Neuronal stem cell (in vitro differentiated cells): ENCODE data around the gene AFF3.

Experiments
- DNase-seq: peaks from one replicate; pipeline ENCODE4 v3.0.0-alpha.2; 2013; ENCODE audit warnings: low spot score
- H2AFZ ChIP-seq: one replicate; pipeline ENCODE4 v1.6.1; 2013; ENCODE audit warnings: mild to moderate bottlenecking, low read length, inconsistent platforms
- H2AK5ac ChIP-seq: 2 replicates; pipeline ENCODE4 v1.6.1; 2013; ENCODE audit warnings: low read depth, mild to moderate bottlenecking, inconsistent platforms, low read length, moderate library complexity, mixed read lengths
- H2BK120ac ChIP-seq: 2 replicates; pipeline ENCODE4 v1.6.1; 2013; ENCODE audit warnings: low read depth, mild to moderate bottlenecking, inconsistent platforms, low read length, moderate library complexity, mixed read lengths
- H2BK12ac ChIP-seq: one replicate; pipeline ENCODE4 v1.6.1; 2013; ENCODE audit warnings: low read length, inconsistent platforms
- H2BK15ac ChIP-seq: 2 replicates; pipeline ENCODE4 v1.6.1; 2013; ENCODE audit warnings: mild to moderate bottlenecking, low read length, inconsistent platforms, mixed read lengths
- H2BK5ac ChIP-seq: one replicate; pipeline ENCODE4 v1.6.1; 2013; ENCODE audit warnings: inconsistent platforms, mild to moderate bottlenecking, low read length, moderate library complexity
- H3K14ac ChIP-seq: one replicate; pipeline ENCODE4 v1.6.1; 2013; ENCODE audit warnings: low read length, inconsistent platforms
- H3K18ac ChIP-seq: 2 replicates; pipeline ENCODE4 v1.6.1; 2013; ENCODE audit warnings: low read length, inconsistent platforms
- H3K23ac ChIP-seq: 2 replicates; pipeline ENCODE4 v1.6.1; 2013; ENCODE audit warnings: low read depth, mild to moderate bottlenecking, mixed read lengths, low read length, inconsistent platforms; ENCODE audit not compliant: poor library complexity
- H3K27ac ChIP-seq: replicated peaks from 3 replicates; pipeline ENCODE4 v1.5.1; 2013; ENCODE audit warnings: low read length, inconsistent platforms
- H3K27me3 ChIP-seq, 3 experiments: 2 replicates each; pipeline ENCODE4 v1.6.1; 2013; ENCODE audit warnings: low read length in 3 of 3, mild to moderate bottlenecking in 2 of 3, inconsistent platforms in 1 of 3, low read depth in 1 of 3, mixed read lengths in 1 of 3, moderate library complexity in 1 of 3; ENCODE audit not compliant: control insufficient read depth in 3 of 3, insufficient read depth in 3 of 3
- H3K36me3 ChIP-seq, 2 donors: replicated peaks in 1 of 2; 2 replicates each; pipeline ENCODE4 v1.6.1; 2013; ENCODE audit warnings: low read length in 2 of 2; ENCODE audit not compliant: control insufficient read depth in 2 of 2, insufficient read depth in 2 of 2
- H3K4ac ChIP-seq: 2 replicates; pipeline ENCODE4 v1.6.1; 2013; ENCODE audit warnings: inconsistent platforms, mild to moderate bottlenecking, low read length, moderate library complexity
- H3K4me1 ChIP-seq, 2 donors: 1 replicate in 1 of 2; 2 replicates in 1 of 2; pipeline ENCODE4 v1.6.1; 2013; ENCODE audit warnings: low read length in 2 of 2, low read depth in 1 of 2; ENCODE audit not compliant: control insufficient read depth in 2 of 2, insufficient read depth in 1 of 2
- H3K4me2 ChIP-seq: one replicate; pipeline ENCODE4 v1.6.1; 2013; ENCODE audit warnings: mild to moderate bottlenecking, low read length, inconsistent platforms; ENCODE audit not compliant: insufficient read depth, poor library complexity, severe bottlenecking
- H3K4me3 ChIP-seq, 2 donors: 2 replicates each; pipeline ENCODE4 v1.5.1; 2013; ENCODE audit warnings: low read length in 2 of 2, mild to moderate bottlenecking in 2 of 2, inconsistent platforms in 1 of 2, moderate library complexity in 1 of 2
- H3K79me1 ChIP-seq: one replicate; pipeline ENCODE4 v1.6.1; 2013; ENCODE audit warnings: low read depth, mild to moderate bottlenecking, inconsistent platforms, low read length, moderate library complexity
- H3K9ac ChIP-seq: one replicate; pipeline ENCODE4 v1.6.1; 2013; ENCODE audit warnings: mild to moderate bottlenecking, low read depth, low read length, inconsistent platforms; ENCODE audit not compliant: poor library complexity
- H3K9me3 ChIP-seq, 2 donors: replicated peaks in 1 of 2; 2 replicates each; pipeline versions ENCODE3 to v1.6.1; 2013; ENCODE audit warnings: low read length in 2 of 2, mild to moderate bottlenecking in 2 of 2, inconsistent platforms in 1 of 2, low read depth in 1 of 2, mixed read lengths in 1 of 2, moderate library complexity in 1 of 2; ENCODE audit not compliant: control insufficient read depth in 2 of 2, insufficient read depth in 1 of 2
- H4K8ac ChIP-seq: one replicate; pipeline ENCODE4 v1.6.1; 2013; ENCODE audit warnings: low read depth, mild to moderate bottlenecking, inconsistent platforms, low read length, moderate library complexity
- H4K91ac ChIP-seq: one replicate; pipeline ENCODE4 v1.6.1; 2013; ENCODE audit warnings: low read length, low read depth, mild to moderate bottlenecking, inconsistent platforms; ENCODE audit not compliant: poor library complexity
- WGBS, 2 donors: extraction: QIAGEN DNeasy Blood & Tissue Kit; methylation state at CpG; one replicate each; pipeline ENCODE4 v1.1.7; 2013; ENCODE audit warnings: missing lambda C conversion rate in 2 of 2, mixed read lengths in 1 of 2; ENCODE audit not compliant: insufficient read length in 2 of 2, insufficient replicate concordance in 1 of 2; ENCODE audit errors: extremely low coverage in 2 of 2; 5-methylcytosine and 5-hydroxymethylcytosine counted together

Gene AFF3

DNA sequence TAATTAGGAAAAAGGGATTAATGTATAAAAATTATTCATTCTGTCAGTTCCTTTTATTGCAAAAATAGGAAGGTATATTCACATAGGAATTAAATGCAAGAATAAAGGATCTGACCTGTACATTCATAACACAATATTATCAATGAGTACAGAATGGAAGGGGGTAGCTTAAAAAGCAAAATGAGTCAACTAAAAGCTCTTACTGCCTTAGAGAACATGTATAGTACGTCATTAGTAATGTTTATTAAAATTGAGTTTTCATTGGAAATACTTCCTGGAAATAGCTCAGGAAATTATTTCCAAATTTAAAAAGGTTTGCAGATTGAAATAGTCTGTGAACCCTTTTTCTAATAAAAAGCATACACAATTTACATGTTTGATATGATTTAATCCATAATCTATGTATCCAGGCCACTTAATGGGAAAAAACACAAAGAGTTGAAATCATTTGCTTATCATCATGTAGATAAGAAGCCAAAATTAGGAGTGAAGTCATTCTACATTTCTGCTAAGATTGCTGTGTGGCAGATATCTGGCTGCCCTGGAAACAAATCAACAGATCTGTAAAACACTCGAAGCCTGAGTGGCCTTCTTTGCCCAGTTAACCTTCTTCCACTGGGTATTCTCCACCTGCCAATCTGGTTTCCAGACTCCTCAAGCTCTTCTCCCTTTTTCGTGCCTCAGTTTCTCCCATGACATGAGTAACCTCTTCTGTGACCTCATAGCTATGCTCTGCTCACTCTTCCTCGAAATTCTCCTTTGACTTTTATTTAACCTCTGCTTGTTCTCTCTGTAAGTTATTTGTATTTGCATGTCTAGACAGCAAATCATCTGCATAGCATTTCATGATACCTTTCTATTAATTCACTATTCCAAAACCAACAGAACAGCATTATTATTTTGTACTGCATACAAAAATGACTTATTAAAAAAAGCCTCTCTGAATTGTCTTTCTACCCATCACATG, 471.3 kb downstream of the AFF3 start:
- Histone ChIP-seq H2BK5ac (no peak overlapping the region), H2BK120ac (no peak overlapping the region), H3K4ac (no peak overlapping the region), H3K36me3 (no peaks in the 10 kb centered on the region), H3K9ac (no peak overlapping the region), H2AFZ (no peak overlapping the region), H2BK12ac (no peak overlapping the region), H3K4me3 (no peak overlapping the region), H2BK15ac (no peak overlapping the region), H3K27ac (no peak overlapping the region), H3K18ac (no peak overlapping the region), H3K9me3 (peaks cover 0 to 12% of the 10 kb centered on the region in 2 donors), H3K14ac (no peak overlapping the region), H3K4me1 (no peaks in the 10 kb centered on the region), H3K27me3 (no peaks in the 10 kb centered on the region), H4K8ac (no peak overlapping the region), H2AK5ac (no peak overlapping the region), H3K4me2 (no peak overlapping the region), H4K91ac (no peak overlapping the region), H3K23ac (no peak overlapping the region), H3K79me1 (no peaks in the 10 kb centered on the region)
- DNase-seq = no peak
- WGBS, 2 donors = no CpG with 5 or more reads among the region's 4 CpGs

DNA sequence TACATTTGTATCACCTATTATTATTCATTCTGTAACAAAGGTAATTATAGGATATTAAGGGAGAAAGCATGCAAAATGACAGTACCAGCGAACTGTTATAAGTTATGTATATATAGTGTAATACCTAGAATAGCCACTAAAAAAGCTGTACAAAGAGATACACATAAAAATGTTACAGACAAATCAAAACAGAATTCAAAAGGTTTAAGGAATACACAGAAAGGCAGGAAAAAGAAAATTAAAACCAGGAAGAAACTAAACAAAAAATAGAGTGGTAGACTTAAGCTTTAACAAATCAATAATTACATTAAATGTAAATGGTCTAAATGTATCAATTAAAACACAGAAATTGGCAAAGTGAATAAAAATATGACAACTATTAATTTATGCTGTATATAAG, 476.1 kb downstream of the AFF3 start:
- no peak overlapping the region for H2BK120ac ChIP-seq
- no peaks in the 10 kb centered on the region for H3K79me1 ChIP-seq
- no peak overlapping the region for H3K4ac ChIP-seq
- no peak overlapping the region for H2BK12ac ChIP-seq
- H3K36me3 ChIP-seq = no peaks in the 10 kb centered on the region
- H3K4me3 ChIP-seq = no peak overlapping the region
- no peak overlapping the region for H3K14ac ChIP-seq
- no peak overlapping the region for H3K18ac ChIP-seq
- H3K23ac ChIP-seq = no peak overlapping the region
- H3K4me1 ChIP-seq = peaks cover 0 to 12% of the 10 kb centered on the region in 2 donors
- no peak overlapping the region for H2AFZ ChIP-seq
- H3K9me3 ChIP-seq = peaks cover 0 to 12% of the 10 kb centered on the region in 2 donors
- no peak for DNase-seq
- no peak overlapping the region for H2BK5ac ChIP-seq
- H3K27ac ChIP-seq = no peak overlapping the region
- H3K27me3 ChIP-seq = no peaks in the 10 kb centered on the region
- no peak overlapping the region for H3K9ac ChIP-seq
- H2BK15ac ChIP-seq = no peak overlapping the region
- H2AK5ac ChIP-seq = no peak overlapping the region
- no CpG with 5 or more reads among the region's 1 CpG for WGBS, 2 donors
- H4K8ac ChIP-seq = no peak overlapping the region
- no peak overlapping the region for H3K4me2 ChIP-seq
- no peak overlapping the region for H4K91ac ChIP-seq

DNA sequence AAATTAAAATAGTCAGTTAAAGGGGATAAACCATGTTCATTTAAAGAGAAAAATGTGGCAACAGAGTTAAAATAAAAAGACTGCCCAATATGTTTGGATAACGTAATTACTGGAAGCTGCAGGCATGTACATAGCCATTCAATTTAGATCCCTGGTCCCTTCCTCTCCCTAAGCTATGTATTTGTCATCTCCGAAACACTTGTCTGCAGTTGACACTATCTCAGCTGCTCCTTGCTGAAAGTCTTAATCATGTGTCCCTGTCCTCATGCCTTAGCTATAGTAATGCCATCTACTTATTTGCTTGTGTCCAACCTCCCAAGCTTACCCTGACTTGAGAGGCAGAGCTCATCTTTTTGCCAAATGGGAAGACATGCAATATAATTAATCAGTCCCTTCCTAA, 478.7 kb downstream of the AFF3 start:
- H3K14ac ChIP-seq = no peak overlapping the region
- peaks cover 0 to 5% of the 10 kb centered on the region in 2 donors for H3K9me3 ChIP-seq
- no peaks in the 10 kb centered on the region for H3K27me3 ChIP-seq
- no peak overlapping the region for H4K91ac ChIP-seq
- H3K4ac ChIP-seq = no peak overlapping the region
- H2BK15ac ChIP-seq = no peak overlapping the region
- WGBS, 2 donors = no CpG with 5 or more reads among the region's 2 CpGs
- H2BK120ac ChIP-seq = no peak overlapping the region
- no peak overlapping the region for H3K18ac ChIP-seq
- no peak overlapping the region for H2BK12ac ChIP-seq
- peaks cover 5 to 16% of the 10 kb centered on the region in 2 donors for H3K4me1 ChIP-seq
- no peak overlapping the region for H3K4me2 ChIP-seq
- H2AK5ac ChIP-seq = no peak overlapping the region
- no peak overlapping the region for H3K4me3 ChIP-seq
- H3K23ac ChIP-seq = no peak overlapping the region
- H3K27ac ChIP-seq = no peak overlapping the region
- H3K9ac ChIP-seq = no peak overlapping the region
- no peaks in the 10 kb centered on the region for H3K36me3 ChIP-seq
- H2BK5ac ChIP-seq = no peak overlapping the region
- DNase-seq = no peak
- no peak overlapping the region for H2AFZ ChIP-seq
- H4K8ac ChIP-seq = no peak overlapping the region
- H3K79me1 ChIP-seq = no peaks in the 10 kb centered on the region

DNA sequence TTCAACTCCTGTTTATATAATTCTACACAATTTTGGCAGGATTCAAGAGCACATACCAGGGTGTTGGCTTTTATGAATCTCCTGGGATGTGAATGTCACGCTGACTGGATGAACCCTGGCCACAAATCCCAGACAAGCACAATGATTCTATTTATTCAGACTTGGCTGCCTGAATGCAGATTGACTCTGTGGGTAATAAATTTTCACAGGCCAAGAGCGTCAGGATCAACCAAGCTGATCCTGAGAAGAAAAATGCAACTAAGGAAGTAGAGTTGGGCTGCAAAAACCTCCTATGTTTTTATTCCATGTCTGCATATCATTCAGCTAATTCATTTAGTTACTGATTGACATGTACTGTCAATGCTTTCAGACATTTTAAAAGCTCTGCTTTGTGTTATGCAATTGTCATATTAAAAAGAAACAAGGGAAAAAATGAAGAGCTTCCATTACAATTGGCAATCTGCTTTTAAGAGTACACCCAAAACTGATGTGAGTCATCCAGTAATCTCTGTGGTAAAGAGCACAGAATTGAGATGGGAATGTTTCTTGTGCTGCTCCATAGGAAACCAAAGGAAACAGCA, 479.5 kb downstream of the AFF3 start:
- H3K9ac ChIP-seq = no peak overlapping the region
- H3K79me1 ChIP-seq = no peaks in the 10 kb centered on the region
- no peaks in the 10 kb centered on the region for H3K36me3 ChIP-seq
- no peak overlapping the region for H4K91ac ChIP-seq
- no peaks in the 10 kb centered on the region for H3K27me3 ChIP-seq
- H3K4me1 ChIP-seq = peaks cover 5 to 16% of the 10 kb centered on the region in 2 donors
- H3K14ac ChIP-seq = no peak overlapping the region
- H2AFZ ChIP-seq = no peak overlapping the region
- no peak overlapping the region for H3K23ac ChIP-seq
- no peak overlapping the region for H2BK120ac ChIP-seq
- H2BK12ac ChIP-seq = no peak overlapping the region
- H2BK15ac ChIP-seq = no peak overlapping the region
- no peak for DNase-seq
- H2AK5ac ChIP-seq = no peak overlapping the region
- no peak overlapping the region for H3K4ac ChIP-seq
- no peak overlapping the region for H3K27ac ChIP-seq
- H4K8ac ChIP-seq = no peak overlapping the region
- H3K18ac ChIP-seq = no peak overlapping the region
- H3K4me3 ChIP-seq = no peak overlapping the region
- H2BK5ac ChIP-seq = no peak overlapping the region
- H3K9me3 ChIP-seq = peaks cover 0 to 4% of the 10 kb centered on the region in 2 donors
- H3K4me2 ChIP-seq = no peak overlapping the region
- no CpG with 5 or more reads among the region's 2 CpGs for WGBS, 2 donors
